WTC11 (cell line): Measurements from ENCODE around the gene GRIN3B.

Experiments used
- EMX1 ChIP-seq: fragments of 250-450 bp; sonication (Bioruptor Pico); IDR thresholded peaks from 2 replicates; pipeline ENCODE4 v1.8.0; 2021; ENCODE audit warnings: mild to moderate bottlenecking
- FOXP1 ChIP-seq: sonication (generic); formaldehyde crosslinking; IDR thresholded peaks from 2 replicates; pipeline ENCODE4 v1.8.0; 2022; ENCODE audit warnings: missing genetic modification reagents, mild to moderate bottlenecking, moderate library complexity, borderline replicate concordance
- JUN ChIP-seq: sonication (generic); formaldehyde crosslinking; IDR thresholded peaks from 2 replicates; pipeline ENCODE4 v1.8.0; 2023; ENCODE audit warnings: mild to moderate bottlenecking, missing genetic modification reagents
- NFATC4 ChIP-seq: fragments of 250-450 bp; sonication (Bioruptor Pico); IDR thresholded peaks from 2 replicates; pipeline ENCODE4 v1.9.0; 2021; ENCODE audit warnings: mild to moderate bottlenecking
- NR1H2 ChIP-seq: sonication (generic); formaldehyde crosslinking; IDR thresholded peaks from 2 replicates; pipeline ENCODE4 v1.9.0; 2021; ENCODE audit warnings: mild to moderate bottlenecking, moderate library complexity, missing genetic modification reagents
- PRRX2 ChIP-seq: fragments of 250-450 bp; sonication (Bioruptor Pico); IDR thresholded peaks from 2 replicates; pipeline ENCODE4 v1.8.0; 2021; ENCODE audit warnings: mild to moderate bottlenecking
- SP1 ChIP-seq: sonication (generic); formaldehyde crosslinking; conservative IDR thresholded peaks from 2 replicates; pipeline ENCODE4 v1.8.1; 2022; ENCODE audit warnings: missing genetic modification reagents
- TEAD4 ChIP-seq: sonication (generic); formaldehyde crosslinking; IDR thresholded peaks from 2 replicates; pipeline ENCODE4 v1.8.0; 2022; ENCODE audit warnings: mild to moderate bottlenecking, missing genetic modification reagents
- ZMAT4 ChIP-seq: fragments of 250-450 bp; sonication (Bioruptor Pico); IDR thresholded peaks from 2 replicates; pipeline ENCODE4 v1.9.0; 2021; ENCODE audit warnings: mild to moderate bottlenecking
- ZNF138 ChIP-seq: sonication (generic); formaldehyde crosslinking; conservative IDR thresholded peaks from 2 replicates; pipeline ENCODE4 v1.8.1; 2022; ENCODE audit warnings: mild to moderate bottlenecking, moderate library complexity, missing genetic modification reagents
- ZNF232 ChIP-seq: sonication (generic); formaldehyde crosslinking; IDR thresholded peaks from 2 replicates; pipeline ENCODE4 v1.8.0; 2022; ENCODE audit warnings: mild to moderate bottlenecking, missing genetic modification reagents
- TF ChIP-seq, protein P1 (sequence below): fragments of 200-600 bp; IDR thresholded peaks from 2 replicates; pipeline ENCODE4 v1.8.0; 2022; ENCODE audit warnings: antibody characterized with exemption
- TF ChIP-seq, protein P2 (sequence below): sonication (generic); formaldehyde crosslinking; conservative IDR thresholded peaks from 2 replicates; pipeline ENCODE4 v1.8.1; 2023; ENCODE audit warnings: mild to moderate bottlenecking, low read depth, missing genetic modification reagents, moderate library complexity

DNA sequence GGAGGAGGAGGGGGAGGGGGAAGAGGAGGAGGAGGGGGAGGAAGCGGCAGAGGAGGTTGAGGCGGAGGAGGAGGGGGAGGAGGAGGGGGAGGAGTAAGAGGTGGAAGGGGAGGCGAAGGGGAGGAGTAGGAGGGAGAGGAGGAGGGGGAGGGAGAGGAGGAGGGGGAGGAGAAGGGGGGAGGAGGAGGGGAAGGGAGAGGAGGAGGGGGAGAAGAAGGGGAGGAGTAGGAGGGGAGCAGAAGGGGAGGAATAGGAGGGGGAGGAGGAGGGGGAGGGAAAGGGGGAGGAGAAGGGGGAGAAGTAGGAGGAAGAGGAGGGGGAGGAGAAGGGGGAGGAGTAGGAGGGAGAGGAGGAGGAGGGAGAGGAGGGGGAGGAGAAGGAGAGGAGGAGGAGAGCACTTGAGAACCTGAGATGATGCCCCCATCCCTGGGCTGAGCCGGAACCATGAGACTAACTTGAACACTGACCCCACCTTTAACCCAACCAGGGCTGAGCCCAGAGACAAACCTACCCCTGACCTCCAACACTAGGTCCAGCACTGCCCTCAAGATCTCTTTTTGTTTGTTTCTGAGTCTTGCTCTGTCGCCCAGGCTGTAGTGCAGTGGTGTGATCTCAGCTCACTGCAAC is 52.2 kb downstream of the GRIN3B start:
- TF ChIP-seq FOXP1 (CRISPR knock-in tag) (no peak), TEAD4 (CRISPR knock-in tag) (no peak), SP1 (CRISPR knock-in tag) (no peak), ZMAT4 (CRISPR knock-in tag) (no peak), ZNF232 (CRISPR knock-in tag) (no peak), EMX1 (no peak), NFATC4 (CRISPR knock-in tag) (no peak), NR1H2 (no peak), PRRX2 (no peak), ZNF138 (CRISPR knock-in tag) (no peak), JUN (CRISPR knock-in tag) (no peak)
- TF ChIP-seq, protein P1, sequence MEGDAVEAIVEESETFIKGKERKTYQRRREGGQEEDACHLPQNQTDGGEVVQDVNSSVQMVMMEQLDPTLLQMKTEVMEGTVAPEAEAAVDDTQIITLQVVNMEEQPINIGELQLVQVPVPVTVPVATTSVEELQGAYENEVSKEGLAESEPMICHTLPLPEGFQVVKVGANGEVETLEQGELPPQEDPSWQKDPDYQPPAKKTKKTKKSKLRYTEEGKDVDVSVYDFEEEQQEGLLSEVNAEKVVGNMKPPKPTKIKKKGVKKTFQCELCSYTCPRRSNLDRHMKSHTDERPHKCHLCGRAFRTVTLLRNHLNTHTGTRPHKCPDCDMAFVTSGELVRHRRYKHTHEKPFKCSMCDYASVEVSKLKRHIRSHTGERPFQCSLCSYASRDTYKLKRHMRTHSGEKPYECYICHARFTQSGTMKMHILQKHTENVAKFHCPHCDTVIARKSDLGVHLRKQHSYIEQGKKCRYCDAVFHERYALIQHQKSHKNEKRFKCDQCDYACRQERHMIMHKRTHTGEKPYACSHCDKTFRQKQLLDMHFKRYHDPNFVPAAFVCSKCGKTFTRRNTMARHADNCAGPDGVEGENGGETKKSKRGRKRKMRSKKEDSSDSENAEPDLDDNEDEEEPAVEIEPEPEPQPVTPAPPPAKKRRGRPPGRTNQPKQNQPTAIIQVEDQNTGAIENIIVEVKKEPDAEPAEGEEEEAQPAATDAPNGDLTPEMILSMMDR: no peak
- TF ChIP-seq, protein P2, sequence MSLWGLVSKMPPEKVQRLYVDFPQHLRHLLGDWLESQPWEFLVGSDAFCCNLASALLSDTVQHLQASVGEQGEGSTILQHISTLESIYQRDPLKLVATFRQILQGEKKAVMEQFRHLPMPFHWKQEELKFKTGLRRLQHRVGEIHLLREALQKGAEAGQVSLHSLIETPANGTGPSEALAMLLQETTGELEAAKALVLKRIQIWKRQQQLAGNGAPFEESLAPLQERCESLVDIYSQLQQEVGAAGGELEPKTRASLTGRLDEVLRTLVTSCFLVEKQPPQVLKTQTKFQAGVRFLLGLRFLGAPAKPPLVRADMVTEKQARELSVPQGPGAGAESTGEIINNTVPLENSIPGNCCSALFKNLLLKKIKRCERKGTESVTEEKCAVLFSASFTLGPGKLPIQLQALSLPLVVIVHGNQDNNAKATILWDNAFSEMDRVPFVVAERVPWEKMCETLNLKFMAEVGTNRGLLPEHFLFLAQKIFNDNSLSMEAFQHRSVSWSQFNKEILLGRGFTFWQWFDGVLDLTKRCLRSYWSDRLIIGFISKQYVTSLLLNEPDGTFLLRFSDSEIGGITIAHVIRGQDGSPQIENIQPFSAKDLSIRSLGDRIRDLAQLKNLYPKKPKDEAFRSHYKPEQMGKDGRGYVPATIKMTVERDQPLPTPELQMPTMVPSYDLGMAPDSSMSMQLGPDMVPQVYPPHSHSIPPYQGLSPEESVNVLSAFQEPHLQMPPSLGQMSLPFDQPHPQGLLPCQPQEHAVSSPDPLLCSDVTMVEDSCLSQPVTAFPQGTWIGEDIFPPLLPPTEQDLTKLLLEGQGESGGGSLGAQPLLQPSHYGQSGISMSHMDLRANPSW: no peak
